K562 (cell line): ENCODE data around the gene TTN. TPM values are rescaled to one million over a fixed set of nuclear protein-coding genes. Genes with fewer than 3 reads are reported as not detected.

Source experiments
- CBFA2T2 ChIP-seq: fragments of 450-650 bp; conservative IDR thresholded peaks from 2 replicates; pipeline ENCODE4 v1.6.1; 2017; ENCODE audit warnings: mild to moderate bottlenecking
- JUND ChIP-seq, 2 experiments: IDR thresholded peaks; 2 replicates in 1 of 2; 3 replicates in 1 of 2; pipeline ENCODE4 v1.6.1; 2011; ENCODE audit warnings: borderline replicate concordance in 2 of 2, low read depth in 2 of 2, low read length in 2 of 2, improper control_type of control experiment in 1 of 2, missing biosample characterization in 1 of 2, missing genetic modification characterization in 1 of 2, missing genetic modification reagents in 1 of 2
- NFE2 ChIP-seq: IDR thresholded peaks from 2 replicates; pipeline ENCODE4 v1.6.1; 2014; ENCODE audit warnings: antibody characterized with exemption, low read depth
- SIX5 ChIP-seq, 2 experiments: IDR thresholded peaks; 2 replicates each; pipeline ENCODE4 v1.6.1; 2011; ENCODE audit warnings: low read length in 2 of 2, borderline replicate concordance in 1 of 2, low read depth in 1 of 2, mild to moderate bottlenecking in 1 of 2, moderate library complexity in 1 of 2; ENCODE audit not compliant: insufficient read depth in 1 of 2
- SMAD1 ChIP-seq: fragments of 150-350 bp; IDR thresholded peaks from 2 replicates; pipeline ENCODE4 v1.6.1; 2014; ENCODE audit warnings: low read length, low read depth; ENCODE audit not compliant: partially characterized antibody
- SNIP1 ChIP-seq: fragments of 450-650 bp; IDR thresholded peaks from 2 replicates; pipeline ENCODE4 v1.7.1; 2017; ENCODE audit warnings: low read depth, mild to moderate bottlenecking
- STAT5A ChIP-seq: IDR thresholded peaks from 2 replicates; pipeline ENCODE4 v1.6.1; 2012; ENCODE audit warnings: low read length, inconsistent platforms, borderline replicate concordance
- TAL1 ChIP-seq: fragments of 450-650 bp; IDR thresholded peaks from 2 replicates; pipeline ENCODE4 v1.6.1; 2016; ENCODE audit warnings: mild to moderate bottlenecking
- TCF3 ChIP-seq: sonication (generic); formaldehyde crosslinking; IDR thresholded peaks from 2 replicates; pipeline ENCODE4 v1.4.0; 2020; ENCODE audit warnings: mild to moderate bottlenecking, missing genetic modification reagents
- TEAD4 ChIP-seq, 2 experiments: sonication (generic) in 1 of 2; formaldehyde crosslinking in 1 of 2; IDR thresholded peaks; 2 replicates each; pipeline versions ENCODE4 v1.6.1 to v1.8.0; 2012 to 2022; ENCODE audit warnings: borderline replicate concordance in 1 of 2, inconsistent platforms in 1 of 2, low read length in 1 of 2, mild to moderate bottlenecking in 1 of 2, missing genetic modification reagents in 1 of 2
- YY1 ChIP-seq, 3 experiments: IDR thresholded peaks; 2 replicates each; pipeline ENCODE4 v1.6.1; 2011; ENCODE audit warnings: low read length in 2 of 3, mild to moderate bottlenecking in 2 of 3, moderate library complexity in 2 of 3, borderline replicate concordance in 1 of 3, control low read depth in 1 of 3, low read depth in 1 of 3; ENCODE audit not compliant: insufficient read depth in 3 of 3, insufficient replicate concordance in 2 of 3, control insufficient read depth in 1 of 3, insufficient read length in 1 of 3; ENCODE audit errors: extremely low read depth in 1 of 3
- ZNF41 ChIP-seq: fragments of 250-450 bp; sonication (Bioruptor Pico); conservative IDR thresholded peaks from 2 replicates; pipeline ENCODE4 v1.4.0; 2020; ENCODE audit warnings: mild to moderate bottlenecking
- polyA plus RNA-seq, 8 experiments: library from polyadenylated mRNA; depleted of rRNA in 4 of 8; stranded (reverse) in 5 of 8; unstranded in 3 of 8; fragments of >200 nt; fragmentation: Nextera tagmentation in 2 of 8; fragmentation: Illumina TruSeq in 1 of 8; extraction: Ambion mirVana in 2 of 8; extraction: Trizol in 1 of 8; gene quantifications; 2 replicates each; pipeline versions ENCODE4 v1.2.1 to v1.2.3, GENCODE V29; 2011 to 2014; ENCODE audit warnings: inconsistent platforms in 1 of 8, missing spikeins in 1 of 8
- total RNA-seq, 7 experiments: library from RNA; depleted of rRNA in 6 of 7; stranded (reverse); fragments of >200 nt in 6 of 7; fragmentation: Illumina TruSeq in 2 of 7; extraction: Trizol in 2 of 7; gene quantifications; 2 replicates each; pipeline versions ENCODE4 v1.2.1 to v1.2.3, GENCODE V29; 2011 to 2021; ENCODE audit warnings: low replicate concordance in 1 of 7
- TF ChIP-seq, protein P1 (sequence below): fragments of 450-650 bp; IDR thresholded peaks from 2 replicates; pipeline ENCODE4 v1.6.1; 2016; ENCODE audit warnings: mild to moderate bottlenecking, moderate library complexity

TTN gene
- total and polyA plus RNA-seq, 9 of the 15 experiments (the other 6 are each of a cell fraction or from before 2014, with no cell fraction given): under 0.01 to 0.20 (median 0.04) TPM; not detected in 1

DNA sequence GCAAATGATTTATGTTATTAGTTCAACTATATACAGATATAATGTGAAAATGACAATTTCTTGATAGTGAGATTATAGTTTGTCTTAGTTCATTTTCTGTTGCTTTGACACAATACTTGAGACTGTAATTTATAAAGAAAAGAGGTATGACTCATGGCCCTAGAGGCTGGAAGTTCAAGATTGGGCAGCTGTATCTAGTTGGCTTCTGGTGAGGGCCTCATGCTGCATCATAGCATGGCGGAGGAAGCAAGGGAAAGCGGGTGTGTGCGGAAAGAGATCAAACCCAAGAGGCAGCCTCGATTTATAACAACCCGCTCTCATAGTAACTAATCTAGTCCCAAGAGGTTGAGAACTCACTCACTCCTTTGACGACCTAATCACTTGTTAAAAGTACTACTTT, 315.6 kb downstream of the TTN start (continued):
- TF ChIP-seq, protein P1, sequence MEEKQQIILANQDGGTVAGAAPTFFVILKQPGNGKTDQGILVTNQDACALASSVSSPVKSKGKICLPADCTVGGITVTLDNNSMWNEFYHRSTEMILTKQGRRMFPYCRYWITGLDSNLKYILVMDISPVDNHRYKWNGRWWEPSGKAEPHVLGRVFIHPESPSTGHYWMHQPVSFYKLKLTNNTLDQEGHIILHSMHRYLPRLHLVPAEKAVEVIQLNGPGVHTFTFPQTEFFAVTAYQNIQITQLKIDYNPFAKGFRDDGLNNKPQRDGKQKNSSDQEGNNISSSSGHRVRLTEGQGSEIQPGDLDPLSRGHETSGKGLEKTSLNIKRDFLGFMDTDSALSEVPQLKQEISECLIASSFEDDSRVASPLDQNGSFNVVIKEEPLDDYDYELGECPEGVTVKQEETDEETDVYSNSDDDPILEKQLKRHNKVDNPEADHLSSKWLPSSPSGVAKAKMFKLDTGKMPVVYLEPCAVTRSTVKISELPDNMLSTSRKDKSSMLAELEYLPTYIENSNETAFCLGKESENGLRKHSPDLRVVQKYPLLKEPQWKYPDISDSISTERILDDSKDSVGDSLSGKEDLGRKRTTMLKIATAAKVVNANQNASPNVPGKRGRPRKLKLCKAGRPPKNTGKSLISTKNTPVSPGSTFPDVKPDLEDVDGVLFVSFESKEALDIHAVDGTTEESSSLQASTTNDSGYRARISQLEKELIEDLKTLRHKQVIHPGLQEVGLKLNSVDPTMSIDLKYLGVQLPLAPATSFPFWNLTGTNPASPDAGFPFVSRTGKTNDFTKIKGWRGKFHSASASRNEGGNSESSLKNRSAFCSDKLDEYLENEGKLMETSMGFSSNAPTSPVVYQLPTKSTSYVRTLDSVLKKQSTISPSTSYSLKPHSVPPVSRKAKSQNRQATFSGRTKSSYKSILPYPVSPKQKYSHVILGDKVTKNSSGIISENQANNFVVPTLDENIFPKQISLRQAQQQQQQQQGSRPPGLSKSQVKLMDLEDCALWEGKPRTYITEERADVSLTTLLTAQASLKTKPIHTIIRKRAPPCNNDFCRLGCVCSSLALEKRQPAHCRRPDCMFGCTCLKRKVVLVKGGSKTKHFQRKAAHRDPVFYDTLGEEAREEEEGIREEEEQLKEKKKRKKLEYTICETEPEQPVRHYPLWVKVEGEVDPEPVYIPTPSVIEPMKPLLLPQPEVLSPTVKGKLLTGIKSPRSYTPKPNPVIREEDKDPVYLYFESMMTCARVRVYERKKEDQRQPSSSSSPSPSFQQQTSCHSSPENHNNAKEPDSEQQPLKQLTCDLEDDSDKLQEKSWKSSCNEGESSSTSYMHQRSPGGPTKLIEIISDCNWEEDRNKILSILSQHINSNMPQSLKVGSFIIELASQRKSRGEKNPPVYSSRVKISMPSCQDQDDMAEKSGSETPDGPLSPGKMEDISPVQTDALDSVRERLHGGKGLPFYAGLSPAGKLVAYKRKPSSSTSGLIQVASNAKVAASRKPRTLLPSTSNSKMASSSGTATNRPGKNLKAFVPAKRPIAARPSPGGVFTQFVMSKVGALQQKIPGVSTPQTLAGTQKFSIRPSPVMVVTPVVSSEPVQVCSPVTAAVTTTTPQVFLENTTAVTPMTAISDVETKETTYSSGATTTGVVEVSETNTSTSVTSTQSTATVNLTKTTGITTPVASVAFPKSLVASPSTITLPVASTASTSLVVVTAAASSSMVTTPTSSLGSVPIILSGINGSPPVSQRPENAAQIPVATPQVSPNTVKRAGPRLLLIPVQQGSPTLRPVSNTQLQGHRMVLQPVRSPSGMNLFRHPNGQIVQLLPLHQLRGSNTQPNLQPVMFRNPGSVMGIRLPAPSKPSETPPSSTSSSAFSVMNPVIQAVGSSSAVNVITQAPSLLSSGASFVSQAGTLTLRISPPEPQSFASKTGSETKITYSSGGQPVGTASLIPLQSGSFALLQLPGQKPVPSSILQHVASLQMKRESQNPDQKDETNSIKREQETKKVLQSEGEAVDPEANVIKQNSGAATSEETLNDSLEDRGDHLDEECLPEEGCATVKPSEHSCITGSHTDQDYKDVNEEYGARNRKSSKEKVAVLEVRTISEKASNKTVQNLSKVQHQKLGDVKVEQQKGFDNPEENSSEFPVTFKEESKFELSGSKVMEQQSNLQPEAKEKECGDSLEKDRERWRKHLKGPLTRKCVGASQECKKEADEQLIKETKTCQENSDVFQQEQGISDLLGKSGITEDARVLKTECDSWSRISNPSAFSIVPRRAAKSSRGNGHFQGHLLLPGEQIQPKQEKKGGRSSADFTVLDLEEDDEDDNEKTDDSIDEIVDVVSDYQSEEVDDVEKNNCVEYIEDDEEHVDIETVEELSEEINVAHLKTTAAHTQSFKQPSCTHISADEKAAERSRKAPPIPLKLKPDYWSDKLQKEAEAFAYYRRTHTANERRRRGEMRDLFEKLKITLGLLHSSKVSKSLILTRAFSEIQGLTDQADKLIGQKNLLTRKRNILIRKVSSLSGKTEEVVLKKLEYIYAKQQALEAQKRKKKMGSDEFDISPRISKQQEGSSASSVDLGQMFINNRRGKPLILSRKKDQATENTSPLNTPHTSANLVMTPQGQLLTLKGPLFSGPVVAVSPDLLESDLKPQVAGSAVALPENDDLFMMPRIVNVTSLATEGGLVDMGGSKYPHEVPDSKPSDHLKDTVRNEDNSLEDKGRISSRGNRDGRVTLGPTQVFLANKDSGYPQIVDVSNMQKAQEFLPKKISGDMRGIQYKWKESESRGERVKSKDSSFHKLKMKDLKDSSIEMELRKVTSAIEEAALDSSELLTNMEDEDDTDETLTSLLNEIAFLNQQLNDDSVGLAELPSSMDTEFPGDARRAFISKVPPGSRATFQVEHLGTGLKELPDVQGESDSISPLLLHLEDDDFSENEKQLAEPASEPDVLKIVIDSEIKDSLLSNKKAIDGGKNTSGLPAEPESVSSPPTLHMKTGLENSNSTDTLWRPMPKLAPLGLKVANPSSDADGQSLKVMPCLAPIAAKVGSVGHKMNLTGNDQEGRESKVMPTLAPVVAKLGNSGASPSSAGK: peak; percentile 15; the same call in 1 of the 2 replicates
- TF ChIP-seq ZNF41 (CRISPR knock-in tag): 0 out of 2 replicates have a peak, but pooled peaks have one; percentile 10
- TF ChIP-seq STAT5A: peak; percentile 19; the same call in 1 of the 2 replicates
- peak; percentile 16; the same call in 1 of the 2 replicates for TF ChIP-seq TAL1
- no peak for TF ChIP-seq SMAD1
- TF ChIP-seq JUND (IDR thresholded peaks at IDR 0.05; ENCODE audit: borderline replicate concordance, low read depth, low read length): peak; percentile 69; the same call in 1 of the 2 replicates
- TF ChIP-seq JUND (tag; IDR thresholded peaks at IDR 0.05; ENCODE audit: borderline replicate concordance, low read depth, low read length): peak; percentile 73
- peak; percentile 71; the same call in 1 of the 2 replicates for TF ChIP-seq TCF3 (CRISPR knock-in tag)
- TF ChIP-seq CBFA2T2: peak; percentile 31; the same call in 1 of the 2 replicates
- TF ChIP-seq SIX5 (IDR thresholded peaks at IDR 0.05; ENCODE audit: borderline replicate concordance in 1 of 2, insufficient read depth in 1 of 2, low read depth in 1 of 2, low read length in 2 of 2): no peak
- TF ChIP-seq TEAD4 (IDR thresholded peaks at IDR 0.05; ENCODE audit: low read length): peak; percentile 48; the same call in 1 of the 2 replicates
- no peak for TF ChIP-seq TEAD4 (CRISPR knock-in tag; IDR thresholded peaks at IDR 0.05; ENCODE audit: borderline replicate concordance)
- no peak for TF ChIP-seq SNIP1
- peak; percentile 24; the same call in 1 of the 2 replicates for TF ChIP-seq NFE2
- TF ChIP-seq YY1 (IDR thresholded peaks at IDR 0.05; ENCODE audit: borderline replicate concordance in 1 of 3, control insufficient read depth in 1 of 3, extremely low read depth in 1 of 3, insufficient read depth in 3 of 3, insufficient read length in 1 of 3, insufficient replicate concordance in 2 of 3, low read depth in 1 of 3, low read length in 2 of 3): peak in 2 of 3 experiments; percentile 28 to 70
